COLO829 (cell line): ENCODE data around the gene B4GALNT1.

Experiments
- DNase-seq: peaks from one replicate; pipeline ENCODE4 v3.0.0; 2012; ENCODE audit warnings: low spot score

Gene B4GALNT1

DNA sequence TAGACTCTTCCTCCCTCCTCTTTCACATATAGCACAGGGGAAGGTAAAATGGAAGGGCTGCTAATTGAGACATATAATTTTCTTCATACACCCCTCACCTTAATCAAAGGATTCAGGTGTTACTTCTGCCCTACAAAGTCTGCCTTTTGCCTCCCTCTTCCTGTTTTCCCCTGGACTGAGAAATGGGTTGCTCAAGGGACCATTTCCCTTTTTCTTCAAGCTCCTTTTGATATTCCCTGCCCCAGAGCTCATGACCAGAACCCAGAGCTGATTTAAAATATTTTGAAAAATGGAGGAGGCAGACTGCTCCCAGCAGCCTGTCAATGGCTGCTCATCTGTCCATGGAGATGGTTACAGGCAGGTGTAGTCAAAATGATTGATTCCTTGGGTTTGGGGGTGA, 48.3 kb downstream of the B4GALNT1 start:
- no peak for DNase-seq

DNA sequence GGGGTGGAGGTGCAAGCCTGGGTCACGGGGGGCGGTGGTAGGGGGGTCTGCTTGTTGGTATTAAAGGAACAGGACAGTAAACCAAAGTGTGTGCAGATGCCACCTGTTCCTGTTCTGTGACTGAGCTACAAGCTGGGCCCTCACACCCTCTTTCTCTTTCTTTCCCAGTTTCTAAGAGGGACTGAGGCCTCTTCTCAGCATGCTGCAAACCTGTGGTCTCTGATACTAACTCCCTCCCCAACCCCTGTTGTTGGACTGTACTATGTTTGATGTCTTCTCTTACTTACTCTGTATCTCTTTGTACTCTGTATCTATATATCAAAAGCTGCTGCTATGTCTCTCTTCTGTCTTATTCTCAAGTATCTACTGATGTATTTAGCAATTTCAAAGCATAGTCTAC, 49.0 kb downstream of the B4GALNT1 start:
- no peak for DNase-seq

DNA sequence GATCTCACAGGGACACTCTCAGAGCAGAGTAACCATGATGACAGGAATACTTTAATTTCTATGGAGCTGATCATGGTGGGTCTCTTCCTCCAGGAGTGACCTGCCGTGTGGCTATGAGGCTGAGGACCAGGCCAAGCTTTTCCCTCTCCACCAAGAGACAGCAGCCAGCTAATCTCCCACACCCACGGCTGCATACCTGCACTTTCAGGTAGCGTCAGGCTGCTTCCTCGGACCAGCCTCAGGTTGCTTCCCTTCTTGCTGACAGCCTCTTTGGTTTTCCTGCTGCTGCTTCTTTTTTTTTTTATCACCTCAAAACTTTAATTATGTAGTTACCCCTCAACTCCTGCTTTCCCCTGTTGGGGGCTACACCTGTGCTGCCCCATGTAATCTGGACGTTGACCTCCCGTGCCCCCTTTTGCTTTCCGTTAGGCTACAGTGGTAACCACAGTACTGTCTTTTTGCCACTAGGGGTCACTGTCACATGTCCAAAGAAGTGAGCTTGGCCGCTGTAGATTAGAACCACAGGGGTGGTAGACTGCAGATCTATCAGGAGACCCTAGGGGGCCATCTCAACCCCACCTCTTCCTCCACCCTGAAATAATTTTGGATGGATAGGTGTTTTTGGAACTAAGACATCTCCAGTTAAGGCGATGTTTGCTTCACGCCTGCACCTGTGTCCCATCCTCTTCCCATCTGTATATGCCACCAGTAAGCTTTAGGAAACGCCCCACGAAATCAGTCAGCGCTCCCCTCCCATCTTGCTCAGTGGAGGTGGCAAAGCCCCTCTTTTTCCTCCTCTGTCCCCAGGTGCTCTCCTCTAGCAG, 49.8 kb downstream of the B4GALNT1 start:
- peak; percentile 84 for DNase-seq

DNA sequence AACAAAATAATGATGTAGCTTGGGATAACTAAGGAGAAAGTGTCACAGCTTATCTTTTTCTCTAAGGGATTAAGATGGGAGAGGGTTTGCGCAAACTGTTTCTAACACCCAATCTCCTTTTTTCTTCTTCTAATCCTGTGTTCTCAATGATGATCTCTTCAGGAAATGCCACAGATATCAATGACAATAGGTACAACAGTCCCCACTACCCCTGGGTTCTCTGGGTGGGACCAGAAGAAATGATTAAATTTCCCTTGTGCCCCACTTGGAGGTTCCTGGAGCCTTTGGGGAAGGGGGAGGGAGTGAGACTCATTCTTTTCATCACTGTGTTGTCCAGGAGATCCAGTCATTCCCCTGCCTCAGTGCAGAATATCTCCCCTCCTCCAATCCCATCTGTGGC, 50.6 kb downstream of the B4GALNT1 start:
- no peak for DNase-seq

DNA sequence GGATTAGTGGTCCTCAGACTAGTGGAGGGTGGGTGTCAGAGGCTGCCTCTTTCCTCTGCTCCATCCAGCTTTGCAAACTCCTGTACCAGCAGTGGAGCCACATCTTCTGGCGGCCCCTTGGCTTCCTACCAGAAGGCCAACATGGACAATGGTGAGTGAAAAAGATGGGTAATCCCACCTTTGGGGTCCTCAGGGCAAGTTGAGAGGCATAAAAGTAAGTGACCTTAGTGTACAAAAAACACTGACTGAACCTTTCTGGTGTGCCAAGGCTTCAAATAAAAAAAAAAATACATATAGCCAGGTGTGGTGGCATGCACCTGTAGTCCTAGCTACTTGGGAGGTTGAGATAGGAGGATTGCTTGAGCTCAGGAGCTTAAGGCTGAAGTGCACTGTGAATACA, 51.2 kb downstream of the B4GALNT1 start:
- DNase-seq = no peak

DNA sequence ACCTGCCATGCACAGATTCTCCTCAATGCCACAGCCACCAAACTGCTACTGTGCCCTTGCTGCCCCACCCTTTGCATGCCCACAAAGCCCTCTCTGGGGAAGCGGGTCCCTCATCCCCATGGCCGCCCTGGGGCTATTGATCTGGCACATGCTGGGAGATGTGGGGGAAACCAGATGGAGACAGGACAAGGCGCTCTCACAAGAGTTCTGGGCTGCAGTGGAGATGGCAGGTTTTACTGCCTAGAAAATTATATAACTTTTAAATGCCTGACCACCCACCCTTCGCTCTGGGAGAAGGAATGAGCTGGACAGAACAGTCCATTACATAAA, 52.6 kb downstream of the B4GALNT1 start:
- no peak for DNase-seq

DNA sequence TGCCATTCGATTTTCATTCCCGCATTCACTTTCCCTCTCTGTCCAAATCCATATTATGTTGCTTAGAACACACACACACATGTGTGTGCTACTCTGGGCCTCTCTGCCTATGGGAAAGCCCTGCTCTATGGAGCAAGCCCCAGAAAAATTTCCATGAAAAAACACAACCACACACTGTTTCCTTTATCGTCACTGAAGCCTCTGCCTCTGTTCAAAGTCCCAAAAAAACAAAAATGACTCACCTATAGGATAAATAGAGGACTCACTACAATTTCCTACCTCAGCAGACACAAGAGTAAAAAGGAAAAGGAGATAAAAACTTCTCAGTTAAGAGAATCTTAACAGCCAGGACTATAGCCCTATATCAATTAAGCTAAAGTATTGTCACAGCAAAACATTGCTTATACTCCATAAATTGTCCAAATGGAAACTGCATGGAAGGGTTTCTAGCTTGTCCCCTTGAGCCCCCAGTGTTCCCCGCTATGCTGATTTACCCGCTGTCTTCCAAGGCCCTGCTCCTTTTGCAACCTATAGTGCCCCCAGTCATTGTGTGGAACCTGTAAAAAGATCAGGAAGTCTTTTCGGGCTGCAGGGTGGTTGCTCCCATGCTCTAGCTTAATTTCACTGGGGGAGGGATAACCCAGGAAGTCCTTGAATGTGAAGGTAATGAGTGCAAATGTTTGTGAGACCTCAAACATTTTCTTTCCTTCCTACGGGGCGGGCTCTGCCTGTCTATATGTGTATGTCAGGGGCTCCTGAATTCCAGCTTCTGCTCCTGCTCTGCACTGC, 53.1 kb downstream of the B4GALNT1 start:
- DNase-seq = no peak

DNA sequence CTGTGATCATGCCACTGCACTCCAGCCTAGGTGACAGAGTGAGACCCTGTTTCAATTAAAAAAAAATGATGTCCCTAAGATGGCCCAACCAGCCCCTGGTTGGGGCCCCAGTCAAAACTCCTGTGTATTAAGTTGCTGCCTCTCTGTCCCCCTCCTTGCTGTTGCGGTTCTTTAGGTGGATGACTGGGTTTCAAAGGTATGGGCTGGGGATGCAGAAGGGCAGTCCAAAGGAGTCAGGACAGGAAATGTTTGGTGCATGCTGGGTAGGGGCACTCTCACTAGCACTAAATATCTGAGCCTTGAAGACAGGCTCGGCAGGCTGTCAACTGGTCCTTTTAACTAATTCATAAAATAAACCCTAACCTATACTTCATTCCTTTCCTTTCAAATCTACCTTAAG, 54.0 kb downstream of the B4GALNT1 start:
- no peak for DNase-seq

DNA sequence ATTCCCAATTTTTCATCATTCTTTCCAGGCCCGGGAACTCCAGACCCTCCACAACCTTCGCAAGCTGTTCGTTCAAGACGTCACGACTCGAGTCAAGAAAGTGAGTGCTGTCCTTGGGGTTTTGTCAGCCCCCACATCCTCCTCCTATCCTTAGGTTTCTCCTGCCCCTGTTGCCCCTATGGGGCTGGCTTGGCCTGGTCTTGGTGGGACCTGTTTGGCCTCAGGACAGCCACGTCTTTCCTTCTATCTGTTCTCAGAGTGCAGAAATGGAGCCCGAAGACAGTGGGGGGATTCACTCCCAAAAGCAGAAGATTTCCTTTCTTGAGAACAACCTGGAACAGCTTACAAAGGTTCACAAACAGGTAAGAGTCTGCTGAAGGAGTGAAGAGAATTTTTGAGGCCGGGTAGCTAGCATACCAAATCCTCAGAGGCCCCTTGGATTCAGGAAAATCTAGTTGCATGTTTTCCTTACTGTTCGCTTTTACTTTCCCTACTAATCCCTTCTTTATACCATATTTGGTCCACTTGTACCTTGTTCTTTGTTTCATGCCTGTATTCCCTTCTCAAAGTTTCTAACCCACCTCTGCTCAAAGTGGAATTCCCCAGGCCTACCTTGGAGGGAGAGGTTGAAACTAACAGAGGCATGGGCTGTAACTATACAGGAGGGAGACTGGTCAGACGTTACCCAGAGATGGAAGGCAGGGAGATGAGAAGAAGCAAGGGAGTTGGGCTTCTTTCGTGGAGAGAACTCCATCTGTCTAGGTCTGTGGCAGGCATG, 54.8 kb downstream of the B4GALNT1 start:
- DNase-seq = no peak

DNA sequence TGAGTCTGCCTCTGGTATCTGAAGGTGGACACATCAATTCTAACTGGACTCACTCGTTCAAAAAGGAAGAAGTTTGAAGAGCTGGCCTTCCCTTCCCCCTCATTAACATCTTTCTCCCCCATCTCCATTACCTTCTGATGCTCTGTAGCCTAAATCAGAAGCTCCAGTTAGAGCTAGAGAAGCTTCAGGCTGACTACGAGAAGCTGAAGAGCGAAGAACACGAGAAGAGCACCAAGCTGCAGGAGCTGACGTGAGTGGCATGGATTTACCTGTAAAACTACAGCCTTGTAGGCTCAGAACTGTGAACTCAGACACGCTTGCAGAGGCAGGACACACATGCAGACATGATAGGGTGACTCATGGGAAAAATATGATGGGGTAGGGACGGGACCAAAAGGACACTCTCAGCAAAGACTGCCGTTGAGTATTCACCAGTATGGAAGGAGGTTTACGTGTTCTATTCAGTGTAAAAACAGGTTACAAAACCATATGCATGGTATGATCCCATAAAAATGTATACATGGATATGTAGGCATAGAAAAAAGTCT, 56.3 kb downstream of the B4GALNT1 start:
- no peak for DNase-seq
